Activated T-cell treated with anti-CD3 and anti-CD28 coated beads, Interleukin-2, amount 50 U/mL, for 48 hours (primary cell): Measurements from ENCODE around the gene AP2A1.

Experiments used
- DNase-seq, 2 experiments: peaks; one replicate each; pipeline ENCODE4 v3.0.0-alpha.2; 2020

The AP2A1 gene

DNA sequence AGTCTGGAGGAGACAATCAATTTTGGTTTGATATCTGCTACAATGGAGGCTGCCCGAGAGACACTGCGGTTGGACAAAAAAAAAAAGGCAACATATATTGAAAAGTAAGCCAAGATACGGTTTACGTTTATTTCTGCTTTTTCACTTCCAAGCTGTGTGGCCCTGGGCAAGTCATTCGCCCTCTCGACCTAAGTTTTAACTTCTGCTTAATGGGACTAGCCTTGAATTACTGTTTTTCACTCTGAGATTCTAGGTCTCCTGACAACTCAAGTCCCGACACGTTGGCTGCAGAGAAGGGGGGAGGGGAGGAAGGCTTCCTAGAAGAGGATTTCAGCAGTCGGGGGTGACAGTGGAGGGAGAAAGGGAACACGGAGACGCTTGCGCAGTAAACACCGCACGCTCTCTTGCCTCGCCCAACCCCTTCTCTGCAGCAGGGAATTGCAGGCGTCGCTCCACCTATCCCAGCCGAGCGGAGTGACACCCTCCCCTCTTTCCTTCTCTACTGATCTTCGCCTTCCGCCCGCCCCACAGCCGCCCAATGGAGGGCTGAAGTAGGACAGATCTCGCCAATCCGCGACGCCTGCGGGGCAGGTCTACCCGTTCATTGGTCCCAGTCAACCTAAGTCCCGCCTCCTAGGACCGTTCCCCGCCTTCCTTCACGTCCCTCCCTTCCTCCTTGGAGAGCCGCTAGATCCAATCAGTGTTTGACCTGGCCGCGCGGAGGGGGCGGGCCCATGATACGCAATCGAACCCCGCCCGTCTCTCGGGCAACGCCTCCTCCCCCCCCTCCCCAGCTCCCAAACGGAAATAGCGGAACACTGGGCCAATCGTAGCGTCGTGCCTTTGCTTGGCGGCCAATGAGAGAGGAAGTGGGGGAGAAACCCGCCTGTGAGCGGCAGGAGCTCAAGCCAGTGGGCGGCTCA, 533 bp upstream of the AP2A1 start:
- DNase-seq = peak; percentile 99

DNA sequence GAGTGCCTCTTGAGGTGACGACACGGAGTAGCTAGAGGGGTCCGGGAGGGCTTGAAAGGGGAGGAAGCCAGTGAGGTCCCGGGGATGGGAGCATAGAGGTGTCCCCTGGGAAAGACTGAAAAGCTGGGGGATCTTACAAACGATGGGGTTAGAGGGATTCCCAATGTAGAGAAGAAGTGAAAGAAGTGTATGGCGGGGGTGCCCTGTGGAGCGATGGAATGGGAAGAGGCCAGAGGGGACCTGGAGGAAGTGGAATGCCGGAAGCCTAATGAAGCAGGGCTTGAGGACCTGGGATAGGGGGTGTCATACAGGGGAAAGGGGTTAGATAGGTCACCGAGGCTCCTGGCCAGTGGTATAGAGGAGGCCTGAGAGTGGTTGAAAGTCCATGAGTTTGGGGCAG, 580 bp downstream of the AP2A1 start:
- DNase-seq = no peak

DNA sequence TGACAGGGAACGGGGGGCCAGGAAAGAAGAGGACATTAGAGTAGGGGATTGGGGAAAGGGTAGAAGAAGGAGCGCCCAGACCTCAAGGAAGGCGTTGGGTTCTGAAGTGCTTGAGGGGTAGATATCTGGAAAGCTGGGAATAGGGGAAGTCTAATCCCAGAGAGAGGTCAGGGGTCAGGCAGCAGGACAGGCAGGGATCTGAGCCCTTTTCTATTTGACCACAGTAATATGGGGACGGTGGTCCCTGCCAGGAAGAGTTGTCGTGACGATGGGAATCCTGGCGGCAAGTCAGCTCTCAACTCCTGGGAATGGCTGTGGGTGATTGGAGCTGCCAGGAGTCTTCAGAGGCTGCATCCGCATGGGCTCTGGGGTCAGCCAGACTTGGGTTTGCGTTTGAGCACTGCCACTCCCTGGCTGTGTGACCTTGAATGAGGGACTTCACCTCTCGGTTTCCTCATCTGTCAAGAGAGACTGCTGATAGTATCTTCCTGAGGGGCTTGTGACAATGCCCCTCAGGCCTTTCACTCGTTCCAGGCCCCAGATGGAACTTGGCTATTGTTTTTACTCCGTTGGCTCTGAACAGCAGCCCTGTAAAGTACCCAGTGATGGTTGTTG, 1.3 kb downstream of the AP2A1 start:
- DNase-seq = no peak

DNA sequence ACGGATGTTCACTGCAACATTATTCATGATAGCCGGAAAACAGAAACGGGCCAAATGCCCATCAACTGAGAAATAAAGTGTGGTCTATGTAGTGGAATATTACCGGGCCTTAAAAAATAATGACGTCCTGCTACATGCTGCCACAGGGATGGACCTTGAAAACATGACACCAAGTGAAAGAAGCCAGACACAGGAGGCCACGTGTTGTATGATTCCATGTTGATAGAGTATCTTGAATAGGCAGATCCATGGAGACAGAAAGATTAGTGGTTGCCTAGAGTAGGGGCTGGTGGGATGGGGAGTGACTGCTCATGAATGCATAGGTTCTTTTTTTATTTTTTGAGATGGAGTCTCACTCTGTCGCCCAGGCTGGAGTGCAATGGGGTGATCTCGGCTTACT, 3.7 kb downstream of the AP2A1 start:
- no peak for DNase-seq

DNA sequence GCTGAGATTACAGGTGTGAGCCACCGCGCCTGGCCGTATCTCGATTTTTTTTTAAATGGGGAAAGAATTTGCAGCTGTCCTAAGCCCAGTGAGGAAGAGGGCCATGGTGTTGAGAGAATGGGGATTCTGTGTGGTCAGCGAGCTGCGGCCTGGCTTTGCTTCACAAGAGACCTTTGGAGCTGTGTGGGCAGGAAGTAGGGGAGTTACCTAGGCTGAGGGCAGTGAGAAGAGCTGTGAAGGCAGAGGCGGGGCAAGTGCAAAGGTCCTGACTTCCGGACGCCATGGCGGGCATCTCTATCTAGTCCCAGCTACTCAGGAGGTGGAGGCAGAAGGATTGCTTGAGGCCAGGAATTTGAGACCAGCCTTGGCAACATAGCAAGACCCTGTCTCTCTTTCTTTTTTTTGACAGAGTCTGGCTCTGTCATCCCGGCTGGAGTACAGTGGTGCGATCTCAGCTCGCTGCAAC, 4.9 kb downstream of the AP2A1 start:
- DNase-seq = no peak

DNA sequence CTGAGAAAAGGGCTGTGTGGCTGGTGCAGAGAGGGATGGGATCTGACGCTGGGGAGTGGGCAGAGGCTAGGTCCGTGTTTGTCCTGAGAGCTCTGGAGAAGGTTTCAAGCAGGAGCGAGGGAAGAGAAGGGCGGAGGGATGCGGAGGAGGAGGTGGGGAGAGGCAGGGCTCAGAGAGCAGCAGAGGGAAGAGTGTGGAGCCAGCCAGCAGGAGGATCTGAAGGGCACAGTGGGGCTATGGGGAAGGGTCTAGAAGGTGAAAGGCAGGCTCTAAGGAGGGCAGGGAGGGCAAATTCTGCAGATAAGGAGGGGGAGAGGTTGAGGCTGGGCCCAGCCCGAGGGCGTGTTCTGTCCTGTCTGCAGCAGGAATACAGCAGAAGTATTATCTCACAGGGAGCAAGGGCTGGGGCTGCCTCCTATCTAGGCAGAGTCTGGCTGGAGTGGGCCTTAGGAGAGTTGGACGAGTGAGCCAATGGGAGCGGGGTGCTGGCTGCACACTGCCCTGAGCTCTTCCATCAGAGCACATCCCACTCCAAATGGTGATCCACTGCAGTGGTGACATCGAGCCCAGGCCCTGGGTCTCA, 6.1 kb downstream of the AP2A1 start:
- DNase-seq = no peak

DNA sequence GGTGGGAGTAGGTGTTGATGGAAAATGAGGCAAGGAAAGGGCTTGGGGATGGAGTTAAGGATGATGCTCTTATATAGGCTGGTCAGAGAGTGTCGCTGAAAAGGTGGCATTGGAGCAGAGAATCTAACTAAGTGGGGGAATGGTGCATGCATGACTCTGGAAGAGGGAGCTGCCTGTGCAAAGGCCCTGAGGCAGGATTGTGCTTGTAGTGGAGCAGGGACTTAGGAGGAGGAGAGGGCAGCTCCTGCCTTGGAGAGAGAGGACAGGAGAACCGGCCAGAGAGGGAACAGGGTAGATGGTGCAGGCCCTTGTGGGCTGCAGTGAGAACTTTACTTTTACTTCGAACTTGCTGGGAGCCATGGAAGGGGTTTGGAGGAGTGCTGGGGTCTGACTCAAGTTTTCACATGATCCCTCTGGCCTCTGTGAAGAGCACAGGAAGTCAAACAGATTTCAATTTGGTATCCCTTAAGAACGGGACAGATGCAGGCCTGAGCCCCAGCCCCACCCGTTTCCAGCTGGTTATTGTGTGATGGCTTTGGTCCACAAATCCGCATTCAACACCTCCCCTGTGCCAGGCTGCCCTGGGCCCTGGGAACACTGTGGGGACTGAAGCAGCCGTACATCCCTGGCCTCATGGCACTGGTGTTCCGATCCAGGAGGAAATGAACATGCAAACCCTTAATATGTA, 7.0 kb downstream of the AP2A1 start:
- no peak for DNase-seq

DNA sequence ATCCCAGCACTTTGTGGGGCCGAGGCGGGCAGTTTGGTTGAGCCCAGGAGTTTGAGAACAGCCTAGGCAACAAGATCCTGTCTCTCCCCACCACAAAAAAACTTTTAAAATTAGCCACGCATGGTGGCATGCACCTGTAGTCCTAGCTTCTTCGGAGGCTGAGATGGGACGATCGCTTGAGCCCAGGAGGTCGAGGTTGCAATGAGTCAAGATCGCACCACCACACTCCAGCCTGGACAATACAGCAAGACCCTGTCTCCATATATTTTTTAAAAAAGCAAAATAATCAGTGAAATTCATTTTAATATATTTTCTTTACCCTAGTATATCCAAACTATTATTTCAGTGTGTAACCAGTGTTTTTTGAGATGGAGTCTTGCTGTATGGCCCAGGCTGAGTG, 8.2 kb downstream of the AP2A1 start:
- no peak for DNase-seq

DNA sequence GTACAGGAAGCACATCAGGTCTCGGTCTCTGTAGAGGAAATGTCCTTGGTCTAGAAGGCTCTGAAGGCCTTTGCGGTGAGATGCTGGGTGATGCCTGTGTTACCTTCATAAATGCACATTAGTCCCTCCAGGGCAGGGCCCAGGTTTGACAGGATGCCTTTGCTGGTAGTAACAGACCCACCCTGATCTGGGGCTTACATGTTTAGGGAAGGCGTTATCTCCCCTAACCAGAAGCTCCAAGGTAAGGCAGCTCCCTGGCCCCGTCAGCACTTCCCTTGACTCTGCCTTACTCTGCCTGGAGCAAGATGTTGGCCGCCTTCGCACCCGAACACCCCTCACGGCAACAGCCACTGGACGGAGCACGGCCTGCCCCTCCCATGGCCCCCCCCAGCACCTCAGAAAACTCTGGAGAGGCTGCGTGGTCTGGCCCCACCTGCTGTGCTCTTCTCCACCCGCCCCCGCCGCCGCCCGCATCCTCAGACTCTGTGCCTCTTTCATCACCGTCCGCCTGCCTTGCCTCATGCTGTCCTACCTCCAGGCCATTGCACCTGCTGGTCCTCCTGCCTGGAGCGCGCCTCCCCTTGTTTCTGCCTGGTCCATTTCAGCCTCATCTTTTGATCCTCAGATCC, 9.1 kb downstream of the AP2A1 start:
- no peak for DNase-seq

DNA sequence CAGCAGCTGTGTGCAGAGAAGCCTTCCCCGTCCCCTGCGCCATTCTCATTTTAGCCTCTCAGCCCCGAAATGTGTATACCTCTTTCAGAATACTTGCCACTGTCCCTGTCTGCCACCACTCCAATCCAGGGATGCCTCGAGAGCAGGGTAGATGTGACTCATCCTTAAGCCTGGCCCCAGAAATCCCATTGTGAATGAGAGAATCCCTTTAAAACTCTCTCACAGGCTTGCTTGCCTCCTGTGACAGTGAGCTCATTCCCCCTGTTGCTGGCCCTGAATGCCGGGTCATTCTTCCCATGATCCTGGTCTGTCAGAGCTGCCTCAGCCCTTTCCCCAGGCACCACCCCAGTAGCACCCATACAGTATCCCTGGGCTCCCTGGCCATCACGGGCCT, 9.6 kb downstream of the AP2A1 start:
- DNase-seq = no peak

DNA sequence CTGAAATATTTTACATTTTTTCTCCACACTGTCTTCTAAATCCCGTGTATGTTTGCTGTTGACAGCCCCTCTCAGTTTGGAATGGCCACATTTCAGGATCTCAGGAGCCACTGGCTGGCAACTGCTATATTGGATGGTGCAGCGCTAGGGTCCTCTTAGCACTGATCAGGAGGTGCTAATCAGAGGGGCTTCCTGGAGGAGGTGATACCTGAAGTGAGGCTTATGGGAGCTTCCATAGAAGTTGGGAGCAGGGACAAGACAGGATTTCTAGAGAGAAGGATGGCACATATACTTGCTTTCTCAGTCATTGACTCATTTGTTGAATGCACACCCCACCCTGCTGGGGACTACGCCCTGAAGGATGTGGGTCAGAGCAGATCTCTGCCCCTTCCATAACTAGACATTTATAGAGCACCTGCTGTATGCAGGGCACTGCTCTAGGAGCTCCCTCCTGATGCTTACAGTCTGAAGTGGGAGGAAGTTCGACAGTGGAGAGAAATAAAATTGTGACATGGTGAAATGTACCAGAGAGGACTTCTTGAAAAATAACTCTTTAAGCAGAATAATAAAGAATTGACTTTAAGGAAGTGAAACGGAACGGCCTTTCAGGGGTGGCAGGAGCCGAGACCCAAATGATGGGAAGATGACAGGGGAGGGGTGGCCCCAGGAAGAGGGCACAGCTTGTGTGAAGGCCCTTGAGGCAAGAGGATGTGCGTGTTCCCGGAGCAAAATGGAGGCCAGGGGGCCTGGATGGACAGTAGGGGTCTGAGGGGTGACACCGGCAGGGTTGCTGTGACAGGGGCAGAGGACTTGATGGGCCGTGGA, 13.1 kb downstream of the AP2A1 start:
- DNase-seq = no peak

DNA sequence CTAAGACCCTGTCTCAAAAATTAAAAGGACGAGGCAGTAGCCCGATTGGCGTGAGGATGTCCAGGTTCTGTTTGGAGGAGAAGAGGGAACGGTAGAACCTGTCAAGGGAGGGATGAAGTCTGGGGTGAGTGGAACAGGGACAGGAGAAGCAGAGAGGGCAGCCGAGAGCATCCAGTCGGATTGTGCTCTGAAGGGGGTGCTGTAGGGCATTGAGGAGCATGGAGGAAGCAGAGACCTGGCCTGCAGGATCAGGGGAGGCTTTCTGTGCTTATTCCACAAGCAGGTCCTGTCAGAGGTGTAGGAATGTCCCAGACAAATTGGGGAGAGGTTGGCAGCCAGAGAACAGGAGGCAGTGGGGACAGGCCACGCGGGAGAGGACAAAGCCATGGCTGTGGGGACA, 14.1 kb downstream of the AP2A1 start:
- no peak for DNase-seq

DNA sequence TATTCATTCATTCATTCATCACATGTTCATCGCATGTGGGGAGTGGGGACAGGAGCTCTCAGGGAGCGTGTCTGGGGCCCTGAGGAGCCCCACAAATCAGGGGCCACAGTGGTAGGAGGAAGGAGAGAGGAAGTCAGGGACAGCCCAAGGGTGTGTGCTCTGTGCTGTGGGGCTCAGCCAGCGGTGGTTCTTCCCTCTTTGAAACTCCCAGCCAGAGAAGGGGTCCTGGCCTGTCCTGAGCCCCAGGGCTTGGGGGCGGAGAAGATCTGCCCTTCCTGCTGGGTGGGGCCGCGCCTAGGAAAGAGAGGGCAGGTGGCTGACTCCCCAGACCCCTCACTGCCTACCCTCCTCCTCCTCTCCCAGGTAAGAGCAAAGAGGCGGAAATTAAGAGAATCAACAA, 14.6 kb downstream of the AP2A1 start:
- no peak for DNase-seq

DNA sequence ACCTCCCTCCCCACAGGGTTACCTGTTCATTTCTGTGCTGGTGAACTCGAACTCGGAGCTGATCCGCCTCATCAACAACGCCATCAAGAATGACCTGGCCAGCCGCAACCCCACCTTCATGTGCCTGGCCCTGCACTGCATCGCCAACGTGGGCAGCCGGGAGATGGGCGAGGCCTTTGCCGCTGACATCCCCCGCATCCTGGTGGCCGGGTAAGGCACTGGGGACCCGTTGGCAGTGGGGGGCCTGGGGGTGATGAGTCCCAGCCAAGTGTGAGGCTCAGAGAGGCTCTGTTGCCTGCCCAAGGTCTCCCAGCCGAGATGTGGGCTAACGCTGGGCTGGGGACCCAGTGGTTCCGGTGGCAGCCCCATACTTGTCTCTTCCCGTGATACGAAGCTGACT, 15.7 kb downstream of the AP2A1 start:
- DNase-seq = no peak

DNA sequence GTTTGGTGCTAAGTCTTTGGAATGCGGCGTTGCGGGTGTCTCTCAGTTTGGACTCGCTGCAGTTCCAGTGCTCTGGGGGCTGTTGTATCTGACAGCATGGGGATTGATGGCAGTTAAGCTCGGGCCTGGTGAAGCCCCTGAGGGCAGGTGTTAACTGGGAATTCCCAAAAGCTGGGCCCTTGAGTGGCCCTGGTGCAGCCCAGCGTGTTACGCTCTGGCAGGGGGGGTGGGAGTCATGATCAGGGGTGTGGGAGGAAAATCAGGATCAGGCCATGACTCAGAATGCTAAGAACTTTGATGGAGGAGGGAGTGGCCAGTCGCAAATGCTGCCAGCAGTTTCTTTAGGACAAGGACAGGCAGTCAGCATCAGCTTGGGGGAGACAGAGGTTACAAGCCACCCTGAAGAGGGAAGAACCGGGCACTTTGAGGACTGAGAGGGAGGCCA, 19.6 kb downstream of the AP2A1 start:
- no peak for DNase-seq

DNA sequence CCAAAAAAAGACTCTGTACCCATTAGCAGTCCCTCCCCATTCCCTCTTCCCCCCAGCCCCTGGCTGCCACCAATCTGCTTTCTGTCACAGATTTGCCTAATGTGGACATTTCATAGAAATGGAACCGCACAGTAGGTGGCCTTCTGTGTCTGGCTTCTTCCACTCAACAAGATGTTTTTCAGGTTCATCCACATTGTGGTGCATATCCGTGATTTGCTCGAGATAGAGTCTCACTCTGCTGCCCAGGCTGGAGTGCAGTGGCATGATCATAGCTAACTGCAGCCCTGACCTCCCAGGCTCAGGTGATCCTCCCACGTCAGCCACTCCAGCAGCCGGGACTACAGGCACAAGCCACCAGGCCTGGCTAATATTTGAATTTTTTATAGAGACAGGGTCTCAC, 20.9 kb downstream of the AP2A1 start:
- DNase-seq = no peak

DNA sequence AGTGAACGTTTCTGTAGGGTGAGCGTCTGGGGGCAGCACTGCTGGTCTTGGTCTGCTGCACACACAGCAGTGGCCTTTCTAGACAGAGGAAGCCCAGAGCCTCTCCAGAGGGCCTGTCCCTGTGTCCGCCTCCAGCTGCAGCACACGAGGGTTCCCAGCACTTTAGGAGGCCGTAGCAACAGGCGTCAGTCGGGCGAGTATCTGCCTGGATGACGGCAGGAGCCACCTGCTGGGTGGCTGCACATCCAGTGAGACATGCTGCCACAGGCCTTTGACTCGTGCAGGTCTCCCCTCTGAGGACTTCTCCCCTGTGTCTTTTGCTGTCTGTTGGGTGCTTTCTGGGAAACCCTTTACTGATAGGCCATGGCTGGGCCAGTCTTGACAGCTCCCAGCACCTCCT, 22.1 kb downstream of the AP2A1 start:
- DNase-seq = no peak

DNA sequence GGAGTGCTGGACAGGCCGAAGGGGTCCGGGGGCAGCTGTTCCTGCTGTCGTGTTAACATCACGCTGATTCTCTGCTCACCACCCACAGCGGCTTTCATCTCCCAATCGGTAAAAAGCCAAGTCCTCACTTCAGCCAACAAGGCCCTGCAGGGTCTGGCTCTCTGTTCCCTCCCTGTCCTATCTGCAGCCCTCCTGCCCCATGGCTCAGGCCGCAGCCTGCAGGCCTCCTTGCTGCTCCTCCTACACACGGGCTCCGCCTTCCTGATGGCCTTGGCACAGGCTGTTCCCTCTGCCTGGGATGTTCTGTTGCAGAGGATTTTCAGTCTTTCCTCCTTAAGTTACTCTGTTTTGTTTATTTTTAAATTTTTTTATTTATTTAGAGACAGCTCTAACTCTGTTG, 24.1 kb downstream of the AP2A1 start:
- DNase-seq = no peak

DNA sequence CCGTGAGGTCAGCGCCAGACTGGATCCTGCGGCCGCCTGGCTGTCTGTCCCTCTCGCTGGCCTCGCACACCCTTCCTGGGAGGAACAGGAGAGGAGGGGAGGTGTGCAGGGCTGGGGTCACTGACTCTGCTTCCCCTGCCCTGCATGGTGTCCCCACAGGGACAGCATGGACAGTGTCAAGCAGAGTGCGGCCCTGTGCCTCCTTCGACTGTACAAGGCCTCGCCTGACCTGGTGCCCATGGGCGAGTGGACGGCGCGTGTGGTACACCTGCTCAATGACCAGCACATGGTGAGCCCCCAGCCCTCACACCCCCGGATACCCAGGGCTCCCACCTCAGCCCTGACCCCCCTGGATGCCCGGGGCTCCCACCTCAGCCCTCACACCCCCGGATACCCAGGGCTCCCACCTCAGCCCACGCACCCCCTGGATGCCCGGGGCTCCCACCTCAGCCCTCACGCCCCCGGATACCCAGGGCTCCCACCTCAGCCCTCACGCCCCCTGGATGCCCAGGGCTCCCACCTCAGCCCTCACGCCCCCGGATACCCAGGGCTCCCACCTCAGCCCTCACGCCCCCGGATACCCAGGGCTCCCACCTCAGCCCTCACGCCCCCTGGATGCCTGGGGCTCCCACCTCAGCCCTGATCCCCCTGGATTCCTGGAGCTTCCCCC, 25.1 kb downstream of the AP2A1 start:
- no peak for DNase-seq

DNA sequence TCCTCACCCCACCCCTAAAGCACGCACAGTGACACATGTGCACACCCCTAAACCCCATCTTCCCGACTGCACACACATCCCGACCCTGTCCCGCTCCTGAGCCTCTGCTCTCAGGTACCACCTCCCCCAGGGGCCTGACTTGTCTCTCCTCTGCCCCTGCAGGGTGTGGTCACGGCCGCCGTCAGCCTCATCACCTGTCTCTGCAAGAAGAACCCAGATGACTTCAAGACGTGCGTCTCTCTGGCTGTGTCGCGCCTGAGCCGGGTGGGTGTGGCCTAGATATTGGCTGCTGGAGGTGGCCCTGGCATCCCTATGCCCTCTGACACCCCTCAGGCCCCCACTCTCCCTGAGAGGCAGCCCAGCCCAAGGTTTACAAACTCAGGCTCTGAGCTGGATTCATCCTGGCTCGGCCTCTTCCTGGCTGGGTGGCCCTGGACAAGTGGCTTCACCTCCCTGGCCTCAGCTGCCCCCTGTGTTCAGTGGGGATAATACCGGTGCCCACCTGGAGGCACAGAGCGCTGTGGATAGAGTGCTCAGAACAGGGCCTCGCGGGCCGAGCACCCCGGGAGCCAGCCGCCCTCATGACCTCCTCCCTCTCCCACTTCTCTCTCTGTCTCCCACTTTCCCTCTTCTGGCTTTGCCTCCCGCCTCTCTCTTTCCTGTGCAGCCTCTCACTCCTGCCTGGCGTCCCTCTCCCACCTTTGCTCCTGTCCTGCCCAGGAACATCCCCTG, 26.2 kb downstream of the AP2A1 start:
- DNase-seq = no peak

DNA sequence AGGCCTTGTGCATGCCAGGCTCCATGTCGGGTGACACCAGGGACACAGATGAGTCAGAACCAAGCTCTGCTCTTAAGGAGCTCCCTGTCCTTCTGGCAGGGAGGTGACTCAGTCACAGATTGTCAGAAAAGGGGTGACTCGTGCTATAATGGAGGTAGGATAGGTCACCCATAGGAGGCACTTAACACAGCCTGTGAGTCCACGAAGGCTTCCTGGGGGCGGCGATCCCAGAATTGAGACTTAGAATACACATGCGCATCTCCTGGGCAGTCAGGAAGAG, 26.7 kb downstream of the AP2A1 start:
- peak in 1 of 2 experiments; percentile 46 for DNase-seq
